ENCODE results near the gene GNPDA1.
"Not testable (repeated sequence)": the region's sequence is repeated elsewhere in the genome, so short reads cannot be mapped to it uniquely, and the experiment has no call there.

GNPDA1 gene

GRCh38 chr5:142056816-142057696, 44.2 kb upstream of the GNPDA1 start:
- no peaks in the 10 kb centered on the region for H3K9me2 ChIP-seq (replicated peaks; ENCODE audit: insufficient read depth, low read length)
- H3K9me3 ChIP-seq (ENCODE audit: insufficient read depth, low read length), result no peaks in the 10 kb centered on the region
- no peak overlapping the region for H3K27ac ChIP-seq (ENCODE audit: low read depth, low read length)
- no peak overlapping the region for H3K4me2 ChIP-seq (ENCODE audit: low read depth, low read length, poor library complexity, severe bottlenecking)
- H4K20me1 ChIP-seq (ENCODE audit: low read depth, low read length), result no peaks in the 10 kb centered on the region
- H3F3A ChIP-seq (ENCODE audit: insufficient read depth), result no peaks in the 10 kb centered on the region
- TF ChIP-seq EZH2phosphoT487 (conservative IDR thresholded peaks at IDR 0.05; ENCODE audit: low read length), result no peak
- TF ChIP-seq, protein P1, sequence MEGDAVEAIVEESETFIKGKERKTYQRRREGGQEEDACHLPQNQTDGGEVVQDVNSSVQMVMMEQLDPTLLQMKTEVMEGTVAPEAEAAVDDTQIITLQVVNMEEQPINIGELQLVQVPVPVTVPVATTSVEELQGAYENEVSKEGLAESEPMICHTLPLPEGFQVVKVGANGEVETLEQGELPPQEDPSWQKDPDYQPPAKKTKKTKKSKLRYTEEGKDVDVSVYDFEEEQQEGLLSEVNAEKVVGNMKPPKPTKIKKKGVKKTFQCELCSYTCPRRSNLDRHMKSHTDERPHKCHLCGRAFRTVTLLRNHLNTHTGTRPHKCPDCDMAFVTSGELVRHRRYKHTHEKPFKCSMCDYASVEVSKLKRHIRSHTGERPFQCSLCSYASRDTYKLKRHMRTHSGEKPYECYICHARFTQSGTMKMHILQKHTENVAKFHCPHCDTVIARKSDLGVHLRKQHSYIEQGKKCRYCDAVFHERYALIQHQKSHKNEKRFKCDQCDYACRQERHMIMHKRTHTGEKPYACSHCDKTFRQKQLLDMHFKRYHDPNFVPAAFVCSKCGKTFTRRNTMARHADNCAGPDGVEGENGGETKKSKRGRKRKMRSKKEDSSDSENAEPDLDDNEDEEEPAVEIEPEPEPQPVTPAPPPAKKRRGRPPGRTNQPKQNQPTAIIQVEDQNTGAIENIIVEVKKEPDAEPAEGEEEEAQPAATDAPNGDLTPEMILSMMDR (IDR thresholded peaks at IDR 0.05; ENCODE audit: insufficient read depth, low read length, poor library complexity, severe bottlenecking), result no peak
- H3K79me2 ChIP-seq (ENCODE audit: insufficient read depth, low read length), result no peaks in the 10 kb centered on the region
- H3K9ac ChIP-seq (ENCODE audit: low read length), result no peak overlapping the region
- no peaks in the 10 kb centered on the region for H3K36me3 ChIP-seq (ENCODE audit: low read length)
- no peaks in the 10 kb centered on the region for H3K27me3 ChIP-seq (ENCODE audit: low read length)
- H2AFZ ChIP-seq (ENCODE audit: low read depth, low read length, severe bottlenecking), result no peak overlapping the region
- no peak overlapping the region for H3K4me3 ChIP-seq (ENCODE audit: insufficient read depth, low read length, poor library complexity, severe bottlenecking)

- Histone ChIP-seq H3F3A (ENCODE audit: insufficient read depth) (no peaks in the 10 kb centered on the region), H2AFZ (ENCODE audit: low read depth, low read length, severe bottlenecking) (no peak overlapping the region), H3K27me3 (ENCODE audit: low read length) (no peaks in the 10 kb centered on the region), H3K27ac (ENCODE audit: low read depth, low read length) (no peak overlapping the region), H4K20me1 (ENCODE audit: low read depth, low read length) (no peaks in the 10 kb centered on the region), H3K9me2 (replicated peaks; ENCODE audit: insufficient read depth, low read length) (no peaks in the 10 kb centered on the region), H3K9ac (ENCODE audit: low read length) (no peak overlapping the region), H3K36me3 (ENCODE audit: low read length) (no peaks in the 10 kb centered on the region), H3K4me2 (ENCODE audit: low read depth, low read length, poor library complexity, severe bottlenecking) (no peak overlapping the region), H3K79me2 (ENCODE audit: insufficient read depth, low read length) (no peaks in the 10 kb centered on the region), H3K4me3 (ENCODE audit: insufficient read depth, low read length, poor library complexity, severe bottlenecking) (no peak overlapping the region), H3K9me3 (ENCODE audit: insufficient read depth, low read length) (no peaks in the 10 kb centered on the region)
- TF ChIP-seq, protein P1 (IDR thresholded peaks at IDR 0.05; ENCODE audit: insufficient read depth, low read length, poor library complexity, severe bottlenecking), result no peak
- TF ChIP-seq EZH2phosphoT487 (conservative IDR thresholded peaks at IDR 0.05; ENCODE audit: low read length), result no peak
These were observed 42.5 kb upstream of the GNPDA1 start for GRCh38 chr5:142055301-142055700.

DNA sequence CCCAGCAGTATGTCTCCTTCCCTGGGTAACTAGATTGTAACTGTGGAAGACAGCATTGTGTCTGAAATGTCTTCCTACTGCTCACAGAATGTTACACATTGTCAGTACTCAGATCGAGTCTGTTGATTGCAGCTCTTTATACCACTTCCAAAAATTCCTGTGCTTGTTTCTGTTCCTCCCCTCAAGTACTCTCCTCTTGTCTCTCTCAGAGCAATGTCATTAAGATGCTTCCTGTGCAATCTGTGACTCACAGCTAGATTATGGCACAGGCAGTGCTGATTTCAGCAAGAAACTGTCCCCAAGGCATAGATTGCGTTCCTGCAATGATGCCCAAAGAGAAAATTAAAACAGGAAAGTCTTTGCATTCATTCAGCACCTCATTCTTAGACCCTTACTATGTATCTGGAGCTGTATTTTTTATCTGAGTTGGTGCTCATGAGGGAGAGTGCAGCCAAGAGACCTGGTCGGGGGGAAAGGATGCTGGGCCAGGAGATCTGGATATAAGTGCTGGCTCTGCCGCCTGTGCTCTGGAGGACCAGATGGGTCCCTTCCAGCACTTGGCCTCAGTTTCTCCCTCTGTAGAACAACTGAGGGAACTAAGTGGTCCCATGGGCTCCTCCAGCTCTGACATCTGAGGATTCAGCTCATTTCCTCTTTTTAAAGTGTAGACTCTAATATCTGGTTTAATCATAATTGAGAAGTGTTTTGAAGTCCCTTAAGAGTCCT, 40.8 kb upstream of the GNPDA1 start:
- Histone ChIP-seq H3K9me2 (replicated peaks; ENCODE audit: insufficient read depth, low read length) (no peaks in the 10 kb centered on the region), H3K9ac (ENCODE audit: low read length) (no peak overlapping the region), H3K9me3 (ENCODE audit: insufficient read depth, low read length) (no peaks in the 10 kb centered on the region), H4K20me1 (ENCODE audit: low read depth, low read length) (no peaks in the 10 kb centered on the region), H3K79me2 (ENCODE audit: insufficient read depth, low read length) (no peaks in the 10 kb centered on the region), H2AFZ (ENCODE audit: low read depth, low read length, severe bottlenecking) (no peak overlapping the region), H3K36me3 (ENCODE audit: low read length) (no peaks in the 10 kb centered on the region), H3K27me3 (ENCODE audit: low read length) (no peaks in the 10 kb centered on the region), H3K4me2 (ENCODE audit: low read depth, low read length, poor library complexity, severe bottlenecking) (no peak overlapping the region), H3K4me3 (ENCODE audit: insufficient read depth, low read length, poor library complexity, severe bottlenecking) (no peak overlapping the region), H3K27ac (ENCODE audit: low read depth, low read length) (no peak overlapping the region), H3F3A (ENCODE audit: insufficient read depth) (no peaks in the 10 kb centered on the region)
- no peak for TF ChIP-seq EZH2phosphoT487 (conservative IDR thresholded peaks at IDR 0.05; ENCODE audit: low read length)
- TF ChIP-seq, protein P1 (IDR thresholded peaks at IDR 0.05; ENCODE audit: insufficient read depth, low read length, poor library complexity, severe bottlenecking), result no peak

GRCh38 chr5:142052026-142052425, 39.2 kb upstream of the GNPDA1 start:
- H3K9ac ChIP-seq (ENCODE audit: low read length); H2AFZ ChIP-seq (ENCODE audit: low read depth, low read length, severe bottlenecking); H3K27ac ChIP-seq (ENCODE audit: low read depth, low read length); H3K4me3 ChIP-seq (ENCODE audit: insufficient read depth, low read length, poor library complexity, severe bottlenecking); H3K27me3 ChIP-seq (ENCODE audit: low read length); H3K36me3 ChIP-seq (ENCODE audit: low read length); H4K20me1 ChIP-seq (ENCODE audit: low read depth, low read length); H3K9me3 ChIP-seq (ENCODE audit: insufficient read depth, low read length); H3K4me2 ChIP-seq (ENCODE audit: low read depth, low read length, poor library complexity, severe bottlenecking); H3F3A ChIP-seq (ENCODE audit: insufficient read depth); H3K79me2 ChIP-seq (ENCODE audit: insufficient read depth, low read length); H3K9me2 ChIP-seq (replicated peaks; ENCODE audit: insufficient read depth, low read length): not testable (repeated sequence)
